Keratinocyte (primary cell): Measurements from ENCODE around the gene MARCOL. TPM values are rescaled to one million over a fixed set of nuclear protein-coding genes. Genes with fewer than 3 reads are reported as not detected.
A peak's percentile ranks its signal among the peaks of the same experiment; 100 is the strongest.

Source experiments
- DNase-seq: peaks from one replicate; pipeline ENCODE4 v3.0.0-alpha.2; 2011; ENCODE audit warnings: low read depth, missing footprints, low spot score
- FAIRE-seq: peaks from 2 replicates; lab custom pipeline; 2011; peaks lifted over from hg19 to GRCh38; lab: Jason Lieb, UNC
- H2AFZ ChIP-seq: 2 replicates; pipeline ENCODE4 v1.6.0; 2012; ENCODE audit warnings: low read length, control low read depth, inconsistent platforms; ENCODE audit not compliant: control insufficient read depth
- H3K27ac ChIP-seq: 2 replicates; pipeline ENCODE4 v1.5.1; 2011; ENCODE audit warnings: low read length; ENCODE audit not compliant: control insufficient read depth, insufficient read depth
- H3K27me3 ChIP-seq: 3 replicates; pipeline ENCODE4 v1.6.0; 2011; ENCODE audit warnings: low read length; ENCODE audit not compliant: control insufficient read depth, insufficient read depth; ENCODE audit errors: extremely low read depth
- H3K36me3 ChIP-seq, 2 experiments: 2 replicates in 1 of 2; 3 replicates in 1 of 2; pipeline ENCODE4 v1.5.1; 2011; ENCODE audit warnings: low read length in 2 of 2, mild to moderate bottlenecking in 1 of 2; ENCODE audit not compliant: control insufficient read depth in 2 of 2, insufficient read depth in 2 of 2; ENCODE audit errors: extremely low read depth in 1 of 2
- H3K4me1 ChIP-seq: 3 replicates; pipeline ENCODE4 v1.5.1; 2011; ENCODE audit warnings: low read length; ENCODE audit not compliant: control insufficient read depth, insufficient read depth; ENCODE audit errors: extremely low read depth
- H3K4me2 ChIP-seq: 3 replicates; pipeline ENCODE4 v1.6.0; 2011; ENCODE audit warnings: low read depth, low read length; ENCODE audit not compliant: control insufficient read depth, insufficient read depth; ENCODE audit errors: extremely low read depth
- H3K4me3 ChIP-seq, 3 experiments: fragments of 200-600 bp in 1 of 3; sonication (generic) in 1 of 3; 2 replicates in 2 of 3; 3 replicates in 1 of 3; pipeline ENCODE4 v1.5.1; 2011 to 2016; ENCODE audit warnings: low read length in 3 of 3, mild to moderate bottlenecking in 3 of 3, control low read depth in 2 of 3, inconsistent platforms in 1 of 3, low read depth in 1 of 3, mixed read lengths in 1 of 3, mixed run types in 1 of 3, moderate library complexity in 1 of 3; ENCODE audit not compliant: control insufficient read depth in 2 of 3, insufficient read depth in 2 of 3; ENCODE audit errors: extremely low read depth in 1 of 3
- H3K79me2 ChIP-seq: 2 replicates; pipeline ENCODE4 v1.6.0; 2012; ENCODE audit warnings: low read length; ENCODE audit not compliant: control insufficient read depth, insufficient read depth
- H3K9ac ChIP-seq: 3 replicates; pipeline ENCODE4 v1.6.0; 2011; ENCODE audit warnings: low read length; ENCODE audit not compliant: control insufficient read depth, insufficient read depth; ENCODE audit errors: extremely low read depth
- H3K9me1 ChIP-seq: 3 replicates; pipeline ENCODE4 v1.6.0; 2011; ENCODE audit warnings: low read length; ENCODE audit not compliant: control insufficient read depth, insufficient read depth; ENCODE audit errors: extremely low read depth
- H3K9me3 ChIP-seq: 2 replicates; pipeline ENCODE4 v1.5.1; 2012; ENCODE audit warnings: low read depth, low read length; ENCODE audit not compliant: control insufficient read depth
- H4K20me1 ChIP-seq: 3 replicates; pipeline ENCODE4 v1.6.0; 2011; ENCODE audit warnings: low read length; ENCODE audit not compliant: control insufficient read depth, insufficient read depth; ENCODE audit errors: extremely low read depth
- EZH2 ChIP-seq: IDR thresholded peaks from one replicate; pipeline ENCODE4 v1.6.1; 2012; ENCODE audit warnings: inconsistent platforms, mild to moderate bottlenecking, low read length, moderate library complexity
- dilution Hi-C: fragments of 300-500 bp; cut with MboI; formaldehyde crosslinking; loops from one replicate; pipeline ENCODE4 v1.7.0; 2020; ENCODE audit warnings: low sequenced_read_pairs; ENCODE audit not compliant: extremely low pct_ligation_motif_present
- polyA plus RNA-seq, 5 experiments: library from polyadenylated mRNA; depleted of rRNA in 3 of 5; stranded (reverse) in 3 of 5; stranded (forward) in 1 of 5; unstranded in 1 of 5; fragments of >200 nt; gene quantifications; 1 replicate in 1 of 5; 2 replicates in 3 of 5; 3 replicates in 1 of 5; pipeline versions ENCODE4 v1.2.1 to v1.2.3, GENCODE V29; 2011 to 2012; ENCODE audit warnings: missing spikeins in 2 of 5, low read depth in 1 of 5, low replicate concordance in 1 of 5
- TF ChIP-seq, protein P1 (sequence below), 3 experiments: IDR thresholded peaks in 1 of 3; conservative IDR thresholded peaks in 1 of 3; optimal IDR thresholded peaks in 1 of 3; 2 replicates in 2 of 3; 3 replicates in 1 of 3; pipeline versions ENCODE3 to v1.5.1; 2011; ENCODE audit warnings: low read length in 3 of 3, mild to moderate bottlenecking in 3 of 3, moderate library complexity in 2 of 3, control low read depth in 1 of 3, inconsistent platforms in 1 of 3; ENCODE audit not compliant: insufficient read depth in 2 of 3; ENCODE audit errors: extremely low read depth in 1 of 3

The MARCOL gene
- polyA plus RNA-seq, 1 donor (not counting 4 experiments of a cell fraction or from before 2014, with no cell fraction given): not detected

DNA sequence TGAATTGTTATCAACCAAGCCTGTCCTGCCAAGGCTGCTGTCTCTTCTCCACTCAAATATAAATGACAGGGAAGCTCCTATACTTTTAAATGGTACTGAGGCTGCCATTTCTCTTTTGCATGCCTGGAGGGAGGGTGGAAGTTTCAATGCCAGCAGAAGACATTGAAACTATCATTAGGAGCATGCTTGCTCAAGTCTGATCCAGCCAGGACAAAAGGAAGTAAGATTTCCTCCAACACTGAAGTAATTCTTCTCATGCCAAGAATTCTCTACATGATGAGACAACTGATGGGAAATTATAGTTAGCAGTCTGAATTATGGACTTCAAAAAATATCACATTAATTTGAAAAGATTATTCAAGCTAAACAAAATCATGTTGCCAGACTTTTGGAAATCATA is 30.1 kb upstream of the MARCOL start:
- Histone ChIP-seq H3K9me3 (no peaks in the 10 kb centered on the region), H2AFZ (peak overlapping the region; percentile 88), H3K36me3 (no peaks in the 10 kb centered on the region), H3K27me3 (no peaks in the 10 kb centered on the region), H3K4me3 (peak overlapping the region in 1 of 3 experiments; percentile 2), H3K27ac (no peak overlapping the region), H3K9me1 (no peaks in the 10 kb centered on the region), H3K9ac (no peak overlapping the region), H3K4me1 (peaks cover 18% of the 10 kb centered on the region), H3K4me2 (peak overlapping the region; percentile 50), H4K20me1 (no peaks in the 10 kb centered on the region), H3K79me2 (no peaks in the 10 kb centered on the region)
- DNase-seq (no peak), FAIRE-seq (peak; percentile 90)
- dilution Hi-C loops: no loop called here
- TF ChIP-seq, protein P1, sequence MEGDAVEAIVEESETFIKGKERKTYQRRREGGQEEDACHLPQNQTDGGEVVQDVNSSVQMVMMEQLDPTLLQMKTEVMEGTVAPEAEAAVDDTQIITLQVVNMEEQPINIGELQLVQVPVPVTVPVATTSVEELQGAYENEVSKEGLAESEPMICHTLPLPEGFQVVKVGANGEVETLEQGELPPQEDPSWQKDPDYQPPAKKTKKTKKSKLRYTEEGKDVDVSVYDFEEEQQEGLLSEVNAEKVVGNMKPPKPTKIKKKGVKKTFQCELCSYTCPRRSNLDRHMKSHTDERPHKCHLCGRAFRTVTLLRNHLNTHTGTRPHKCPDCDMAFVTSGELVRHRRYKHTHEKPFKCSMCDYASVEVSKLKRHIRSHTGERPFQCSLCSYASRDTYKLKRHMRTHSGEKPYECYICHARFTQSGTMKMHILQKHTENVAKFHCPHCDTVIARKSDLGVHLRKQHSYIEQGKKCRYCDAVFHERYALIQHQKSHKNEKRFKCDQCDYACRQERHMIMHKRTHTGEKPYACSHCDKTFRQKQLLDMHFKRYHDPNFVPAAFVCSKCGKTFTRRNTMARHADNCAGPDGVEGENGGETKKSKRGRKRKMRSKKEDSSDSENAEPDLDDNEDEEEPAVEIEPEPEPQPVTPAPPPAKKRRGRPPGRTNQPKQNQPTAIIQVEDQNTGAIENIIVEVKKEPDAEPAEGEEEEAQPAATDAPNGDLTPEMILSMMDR (optimal IDR thresholded peaks at IDR 0.05 in 1 of 3, IDR thresholded peaks at IDR 0.05 in 1 of 3, conservative IDR thresholded peaks at IDR 0.05 in 1 of 3; ENCODE audit: extremely low read depth in 1 of 3, insufficient read depth in 2 of 3, low read length in 3 of 3): no peak
- TF ChIP-seq EZH2: no peak

GRCh38 chr5:148209151-148209770 is 29.1 kb upstream of the MARCOL start:
- H3K27me3 ChIP-seq: no peaks in the 10 kb centered on the region
- no peaks in the 10 kb centered on the region for H4K20me1 ChIP-seq
- H3K4me1 ChIP-seq: peaks cover 18% of the 10 kb centered on the region
- no peak overlapping the region for H3K27ac ChIP-seq
- H3K9me3 ChIP-seq: no peaks in the 10 kb centered on the region
- H3K9me1 ChIP-seq: no peaks in the 10 kb centered on the region
- H3K4me3 ChIP-seq: no peak overlapping the region
- FAIRE-seq (peak; percentile 43), DNase-seq (no peak)
- no peak overlapping the region for H3K9ac ChIP-seq
- H3K79me2 ChIP-seq: no peaks in the 10 kb centered on the region
- H3K36me3 ChIP-seq: peaks cover 0 to 2% of the 10 kb centered on the region in 2 experiments
- dilution Hi-C loops: no loop called here
- no peak for TF ChIP-seq EZH2
- TF ChIP-seq, protein P1 (optimal IDR thresholded peaks at IDR 0.05 in 1 of 3, IDR thresholded peaks at IDR 0.05 in 1 of 3, conservative IDR thresholded peaks at IDR 0.05 in 1 of 3; ENCODE audit: extremely low read depth in 1 of 3, insufficient read depth in 2 of 3, low read length in 3 of 3): no peak
- peak overlapping the region; percentile 1 for H3K4me2 ChIP-seq
- peak overlapping the region; percentile 65 for H2AFZ ChIP-seq
